ENCODE data around the gene HIBADH. TPM values are rescaled to one million over a fixed set of nuclear protein-coding genes. Genes with fewer than 3 reads are reported as not detected.

HIBADH gene
- total and polyA plus RNA-seq, 10 donors = 12.4 to 38.6 (median 22.6) TPM

GRCh38 chr7:27553273-27553672 is 109.4 kb downstream of the HIBADH start:
- Histone ChIP-seq H3K27ac (no peak overlapping the region), H3K4me3 (no peak overlapping the region), H3K4me1 (no peaks in the 10 kb centered on the region), H3K9me3 (no peaks in the 10 kb centered on the region), H3K36me3 (no peaks in the 10 kb centered on the region), H3K27me3 (replicated peaks in 1 of 7) (no peaks in the 10 kb centered on the region)
- intact Hi-C loops (cut with DNase I; ENCODE audit: low total_unique reads) = no loop called here
- 93 to 99% (median 96%) methylated on average over 5 of the region's 5 CpGs for WGBS, 5 donors
- TF ChIP-seq POLR2A (IDR thresholded peaks at IDR 0.05) (no peak), POLR2AphosphoS5 (IDR thresholded peaks at IDR 0.05) (no peak), CTCF (IDR thresholded peaks at IDR 0.05 in 8 of 11, conservative IDR thresholded peaks at IDR 0.05 in 3 of 11) (no peak)
- DNase-seq = no peak

GRCh38 chr7:27551803-27552400 is 110.8 kb downstream of the HIBADH start:
- Histone ChIP-seq H3K36me3 (no peaks in the 10 kb centered on the region), H3K9me3 (no peaks in the 10 kb centered on the region), H3K27me3 (replicated peaks in 1 of 7) (no peaks in the 10 kb centered on the region), H3K4me3 (no peak overlapping the region), H3K4me1 (no peaks in the 10 kb centered on the region), H3K27ac (no peak overlapping the region)
- WGBS, 5 donors = 94 to 98% (median 96%) methylated on average over 8 of the region's 8 CpGs
- TF ChIP-seq CTCF (IDR thresholded peaks at IDR 0.05 in 8 of 11, conservative IDR thresholded peaks at IDR 0.05 in 3 of 11) (no peak), POLR2A (IDR thresholded peaks at IDR 0.05) (no peak), POLR2AphosphoS5 (IDR thresholded peaks at IDR 0.05) (no peak)
- DNase-seq = no peak
- intact Hi-C loops (cut with DNase I; ENCODE audit: low total_unique reads) = no loop called here

- H3K27me3 ChIP-seq (replicated peaks in 1 of 7) = no peaks in the 10 kb centered on the region
- H3K27ac ChIP-seq = no peak overlapping the region
- H3K36me3 ChIP-seq = no peaks in the 10 kb centered on the region
- intact Hi-C loops (cut with DNase I; ENCODE audit: low total_unique reads) = no loop called here
- 93 to 98% (median 96%) methylated on average over 2 of the region's 2 CpGs for WGBS, 5 donors
- no peaks in the 10 kb centered on the region for H3K4me1 ChIP-seq
- no peak for TF ChIP-seq CTCF (IDR thresholded peaks at IDR 0.05 in 8 of 11, conservative IDR thresholded peaks at IDR 0.05 in 3 of 11)
- TF ChIP-seq POLR2AphosphoS5 (IDR thresholded peaks at IDR 0.05) = no peak
- TF ChIP-seq POLR2A (IDR thresholded peaks at IDR 0.05) = no peak
- DNase-seq = no peak
- no peaks in the 10 kb centered on the region for H3K9me3 ChIP-seq
- H3K4me3 ChIP-seq = no peak overlapping the region
These were observed 113.1 kb downstream of the HIBADH start for GRCh38 chr7:27549606-27550005.

GRCh38 chr7:27548304-27548703 is 114.4 kb downstream of the HIBADH start:
- intact Hi-C loops (cut with DNase I; ENCODE audit: low total_unique reads) = no loop called here
- no peak for TF ChIP-seq CTCF (IDR thresholded peaks at IDR 0.05 in 8 of 11, conservative IDR thresholded peaks at IDR 0.05 in 3 of 11)
- TF ChIP-seq POLR2AphosphoS5 (IDR thresholded peaks at IDR 0.05) = no peak
- no peak for TF ChIP-seq POLR2A (IDR thresholded peaks at IDR 0.05)
- WGBS, 5 donors = 78 to 95% (median 91%) methylated on average over 1 of the region's 1 CpG
- Histone ChIP-seq H3K36me3 (peaks cover 0 to 1% (median 0%) of the 10 kb centered on the region in 6 donors), H3K27ac (no peak overlapping the region), H3K27me3 (replicated peaks in 1 of 7) (no peaks in the 10 kb centered on the region), H3K4me1 (no peaks in the 10 kb centered on the region), H3K9me3 (no peaks in the 10 kb centered on the region), H3K4me3 (no peak overlapping the region)
- DNase-seq = no peak
